HUES6 (cell line): ENCODE data around the gene PPM1J.

Source experiments
- H3K27ac ChIP-seq: 2 replicates; pipeline ENCODE4 v1.7.0; 2013; ENCODE audit warnings: low read depth, mild to moderate bottlenecking, low read length, inconsistent platforms
- H3K27me3 ChIP-seq: 2 replicates; pipeline ENCODE4 v1.6.1; 2013; ENCODE audit warnings: low read length; ENCODE audit not compliant: control insufficient read depth, insufficient read depth
- H3K36me3 ChIP-seq: 2 replicates; pipeline ENCODE4 v1.6.1; 2013; ENCODE audit warnings: low read length; ENCODE audit not compliant: control insufficient read depth, insufficient read depth
- H3K4me1 ChIP-seq: 2 replicates; pipeline ENCODE4 v1.6.1; 2013; ENCODE audit warnings: low read length; ENCODE audit not compliant: control insufficient read depth, insufficient read depth
- H3K4me3 ChIP-seq: 2 replicates; pipeline ENCODE4 v1.5.1; 2013; ENCODE audit warnings: low read depth, low read length
- H3K9ac ChIP-seq: one replicate; pipeline ENCODE4 v1.6.1; 2013; ENCODE audit warnings: mild to moderate bottlenecking, low read length
- H3K9me3 ChIP-seq: 2 replicates; pipeline ENCODE4 v1.6.1; 2013; ENCODE audit warnings: low read depth, low read length; ENCODE audit not compliant: control insufficient read depth, insufficient read depth

The PPM1J gene

DNA sequence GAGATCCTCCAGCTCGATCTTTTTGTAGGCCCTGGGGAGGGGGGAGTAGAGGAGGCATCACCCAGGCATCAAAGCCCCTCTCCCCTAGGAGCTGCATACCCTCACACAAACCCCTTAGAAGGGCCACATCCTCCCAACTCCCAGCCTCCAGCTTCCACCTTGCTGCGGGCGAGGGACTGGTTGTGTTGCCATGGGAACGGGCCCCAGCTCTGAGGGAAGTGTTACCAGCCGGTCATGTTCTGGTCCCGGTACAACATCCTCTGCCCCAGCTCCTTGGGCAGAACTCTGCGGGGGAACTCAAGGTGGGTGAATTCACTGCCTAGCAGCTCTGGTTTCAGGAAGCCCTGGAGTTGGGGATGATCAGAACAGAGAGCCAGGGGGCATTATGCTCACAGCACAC lies 4.1 kb downstream of the PPM1J start:
- no peak overlapping the region for H3K9ac ChIP-seq
- peaks cover 37% of the 10 kb centered on the region for H3K4me1 ChIP-seq
- H3K27ac ChIP-seq = no peak overlapping the region
- no peak overlapping the region for H3K4me3 ChIP-seq
- peaks cover 5% of the 10 kb centered on the region for H3K36me3 ChIP-seq
- peaks cover 37% of the 10 kb centered on the region for H3K27me3 ChIP-seq
- H3K9me3 ChIP-seq = no peaks in the 10 kb centered on the region

DNA sequence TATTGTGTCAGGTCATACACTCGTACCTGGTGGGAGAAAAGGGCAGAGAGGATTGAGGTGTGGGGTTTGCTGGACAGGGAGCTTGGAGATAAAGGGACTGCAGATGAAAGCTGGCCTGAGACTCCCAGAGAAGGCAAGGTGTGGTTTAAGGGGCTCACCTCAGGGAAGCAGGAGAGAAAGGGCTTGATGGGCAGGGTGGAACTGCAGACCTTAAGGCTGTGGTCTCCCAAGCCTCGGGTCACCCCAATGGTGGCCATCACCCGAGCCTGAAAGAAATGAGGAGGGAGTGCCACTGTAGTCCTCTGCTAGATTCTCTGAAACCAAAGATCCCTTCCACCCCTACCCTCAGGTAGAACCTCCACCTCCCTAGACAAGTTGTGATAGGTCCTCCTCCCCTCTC lies 4.5 kb downstream of the PPM1J start:
- Histone ChIP-seq H3K9me3 (no peaks in the 10 kb centered on the region), H3K4me1 (peaks cover 41% of the 10 kb centered on the region), H3K9ac (no peak overlapping the region), H3K27me3 (peaks cover 39% of the 10 kb centered on the region), H3K4me3 (no peak overlapping the region), H3K36me3 (peaks cover 5% of the 10 kb centered on the region), H3K27ac (no peak overlapping the region)

- no peaks in the 10 kb centered on the region for H3K9me3 ChIP-seq
- no peak overlapping the region for H3K27ac ChIP-seq
- H3K4me1 ChIP-seq = peaks cover 45% of the 10 kb centered on the region
- H3K4me3 ChIP-seq = no peak overlapping the region
- no peak overlapping the region for H3K9ac ChIP-seq
- H3K27me3 ChIP-seq = peaks cover 40% of the 10 kb centered on the region
- H3K36me3 ChIP-seq = peaks cover 5% of the 10 kb centered on the region
Observed at GRCh38 chr1:112710159-112710558, 5.0 kb downstream of the PPM1J start.

DNA sequence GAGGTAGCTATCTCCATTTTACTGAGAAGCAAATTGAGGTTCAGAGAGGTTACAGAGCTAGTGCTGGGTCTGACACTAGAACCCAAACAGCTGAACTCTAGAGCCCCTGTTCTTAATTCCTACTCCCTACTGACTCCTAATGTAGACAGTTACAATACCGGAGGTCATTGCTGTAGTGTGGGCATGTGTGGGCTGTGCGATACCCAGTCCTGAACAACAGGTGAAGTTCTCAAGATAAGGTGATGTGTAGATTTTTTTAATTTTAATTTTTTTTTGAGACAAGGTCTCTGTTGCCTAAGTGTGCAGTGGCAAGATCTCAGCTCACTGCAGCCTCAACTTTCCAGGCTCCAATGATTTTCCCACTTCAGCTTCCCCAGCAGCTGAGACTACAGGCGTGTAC lies 6.6 kb downstream of the PPM1J start:
- Histone ChIP-seq H3K9ac (no peak overlapping the region), H3K4me3 (no peak overlapping the region), H3K36me3 (peaks cover 5% of the 10 kb centered on the region), H3K27ac (no peak overlapping the region), H3K4me1 (peaks cover 53% of the 10 kb centered on the region), H3K27me3 (peaks cover 39% of the 10 kb centered on the region), H3K9me3 (no peaks in the 10 kb centered on the region)

- H3K27me3 ChIP-seq = peaks cover 39% of the 10 kb centered on the region
- no peak overlapping the region for H3K27ac ChIP-seq
- H3K36me3 ChIP-seq = peaks cover 5% of the 10 kb centered on the region
- H3K9me3 ChIP-seq = no peaks in the 10 kb centered on the region
- peaks cover 53% of the 10 kb centered on the region for H3K4me1 ChIP-seq
- H3K9ac ChIP-seq = no peak overlapping the region
- H3K4me3 ChIP-seq = peak overlapping the region; percentile 88
Observed at GRCh38 chr1:112708002-112708448, 7.1 kb downstream of the PPM1J start.

DNA sequence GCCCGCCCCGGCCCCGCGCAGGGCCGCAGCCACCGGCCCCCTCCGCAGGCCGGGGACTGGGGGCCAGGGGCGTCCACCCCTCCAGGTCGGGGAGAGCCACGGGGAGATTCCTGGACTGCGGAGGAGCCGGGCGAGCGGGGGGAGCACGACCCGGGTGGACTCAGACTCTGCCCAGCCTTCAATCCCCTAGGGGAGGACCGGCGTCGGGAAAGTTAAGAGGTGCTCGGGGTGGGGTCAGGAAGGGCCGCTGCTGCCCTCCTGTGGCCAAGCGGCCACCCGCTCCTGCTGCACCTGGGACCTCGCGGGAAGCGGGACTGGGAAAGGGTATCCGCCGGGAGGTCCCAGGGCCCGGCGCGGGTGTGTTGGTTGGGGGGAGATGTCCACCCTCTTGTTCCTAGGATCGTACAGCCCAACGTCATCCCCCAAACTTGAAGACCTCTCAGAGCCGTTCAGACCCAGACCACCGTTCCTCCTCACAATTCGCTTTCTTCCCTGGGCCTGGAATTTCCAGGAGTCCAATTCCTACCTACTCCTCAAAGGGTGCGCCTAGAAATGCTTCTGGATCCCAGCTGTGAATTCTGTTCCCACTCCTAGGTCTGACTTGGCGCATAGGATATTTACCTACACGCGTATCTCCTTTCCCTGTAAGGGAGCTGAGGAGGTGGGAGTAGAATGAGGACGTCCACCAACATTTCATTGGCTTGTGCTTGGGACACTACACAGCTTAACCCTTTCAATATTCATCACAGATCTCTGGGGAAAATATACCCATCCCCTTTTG lies 7.7 kb downstream of the PPM1J start:
- H3K27ac ChIP-seq = no peak overlapping the region
- H3K4me3 ChIP-seq = peak overlapping the region; percentile 88
- peaks cover 50% of the 10 kb centered on the region for H3K4me1 ChIP-seq
- no peaks in the 10 kb centered on the region for H3K9me3 ChIP-seq
- H3K9ac ChIP-seq = peak overlapping the region; percentile 40
- H3K27me3 ChIP-seq = peaks cover 46% of the 10 kb centered on the region
- peaks cover 6% of the 10 kb centered on the region for H3K36me3 ChIP-seq

GRCh38 chr1:112706505-112707220 lies 8.5 kb downstream of the PPM1J start, which contains the start of gene RHOC:
Gene RHOC (minus strand): TSS chr1:112707127. CDS start chr1:112703799, 3,328 bp downstream.
- Histone ChIP-seq H3K36me3 (peaks cover 13% of the 10 kb centered on the region), H3K27ac (peak within 1 kb of the TSS; percentile 66; the same call in 1 of the 2 replicates)

GRCh38 chr1:112704934-112705627 lies 10.1 kb downstream of the PPM1J start:
- peaks cover 58% of the 10 kb centered on the region for H3K4me1 ChIP-seq
- no peak overlapping the region; the same call in 1 of the 2 replicates for H3K27ac ChIP-seq

More at GRCh38 chr1:112706505-112707220, 8.5 kb downstream of the PPM1J start, which contains the start of gene RHOC:
- peaks cover 53% of the 10 kb centered on the region for H3K27me3 ChIP-seq
- H3K9ac ChIP-seq = peak within 1 kb of the TSS; percentile 87
- H3K4me1 ChIP-seq = peaks cover 52% of the 10 kb centered on the region
- H3K4me3 ChIP-seq = peak within 1 kb of the TSS; percentile 88
- no peaks in the 10 kb centered on the region for H3K9me3 ChIP-seq

DNA sequence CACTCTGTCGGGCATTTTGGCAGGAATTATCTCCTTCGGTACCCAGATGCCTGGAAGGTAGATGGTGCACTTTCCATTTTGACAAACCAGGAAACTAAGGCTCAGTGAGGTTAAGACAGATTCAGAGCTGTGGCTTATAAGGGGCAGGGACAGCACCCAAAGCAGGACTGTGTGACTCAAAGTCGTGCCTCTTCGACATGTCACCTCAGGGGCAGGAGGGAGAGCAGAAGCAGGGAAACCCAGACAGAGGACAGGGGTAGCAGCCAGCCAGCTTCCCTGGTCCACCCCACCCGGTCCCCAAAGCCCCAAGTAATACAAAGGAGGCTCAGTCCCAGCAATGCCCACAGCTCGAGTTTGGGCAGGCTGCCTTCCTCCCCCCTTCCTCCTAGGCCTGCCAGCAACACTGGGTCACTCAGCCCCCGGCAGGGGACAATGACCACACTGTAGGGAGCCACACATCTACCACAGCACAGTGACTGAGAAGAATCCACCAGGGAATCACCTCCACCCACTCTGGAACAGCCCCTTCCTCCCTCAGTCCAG lies 10.7 kb downstream of the PPM1J start:
- H3K4me3 ChIP-seq = peak overlapping the region; percentile 88
- H3K36me3 ChIP-seq = peaks cover 22% of the 10 kb centered on the region
- peaks cover 69% of the 10 kb centered on the region for H3K27me3 ChIP-seq
- peaks cover 64% of the 10 kb centered on the region for H3K4me1 ChIP-seq
- peak overlapping the region; percentile 30 for H3K9ac ChIP-seq
- H3K9me3 ChIP-seq = no peaks in the 10 kb centered on the region
- H3K27ac ChIP-seq = no peak overlapping the region

More at GRCh38 chr1:112704934-112705627, 10.1 kb downstream of the PPM1J start:
- Histone ChIP-seq H3K27me3 (peaks cover 63% of the 10 kb centered on the region), H3K9me3 (no peaks in the 10 kb centered on the region), H3K4me3 (peak overlapping the region; percentile 88), H3K36me3 (peaks cover 16% of the 10 kb centered on the region), H3K9ac (peak overlapping the region; percentile 87)

DNA sequence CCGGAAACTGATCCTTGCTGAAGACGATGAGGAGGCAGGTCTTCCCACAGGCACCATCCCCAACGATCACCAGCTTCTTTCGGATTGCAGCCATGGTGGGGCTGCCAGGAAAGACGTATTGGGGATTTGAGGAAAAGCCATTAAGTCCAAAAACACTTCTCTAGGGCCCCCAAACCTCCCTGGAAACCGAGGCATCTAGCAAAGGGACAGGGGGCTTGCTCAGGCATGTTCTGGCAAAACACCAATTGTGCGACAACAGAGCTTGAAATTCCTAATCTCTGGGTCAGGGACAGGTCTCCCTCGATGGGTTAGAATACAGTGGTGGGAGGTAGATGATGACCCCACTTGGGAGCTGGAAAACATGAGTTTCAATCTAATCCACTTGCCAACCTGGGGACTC lies 11.4 kb downstream of the PPM1J start:
- H3K27ac ChIP-seq = no peak overlapping the region
- peaks cover 71% of the 10 kb centered on the region for H3K4me1 ChIP-seq
- no peak overlapping the region for H3K4me3 ChIP-seq
- H3K36me3 ChIP-seq = peaks cover 25% of the 10 kb centered on the region
- H3K9me3 ChIP-seq = no peaks in the 10 kb centered on the region
- no peak overlapping the region for H3K9ac ChIP-seq
- peaks cover 76% of the 10 kb centered on the region for H3K27me3 ChIP-seq
